Measurements from ENCODE around the gene IFNA1.

The IFNA1 gene

DNA sequence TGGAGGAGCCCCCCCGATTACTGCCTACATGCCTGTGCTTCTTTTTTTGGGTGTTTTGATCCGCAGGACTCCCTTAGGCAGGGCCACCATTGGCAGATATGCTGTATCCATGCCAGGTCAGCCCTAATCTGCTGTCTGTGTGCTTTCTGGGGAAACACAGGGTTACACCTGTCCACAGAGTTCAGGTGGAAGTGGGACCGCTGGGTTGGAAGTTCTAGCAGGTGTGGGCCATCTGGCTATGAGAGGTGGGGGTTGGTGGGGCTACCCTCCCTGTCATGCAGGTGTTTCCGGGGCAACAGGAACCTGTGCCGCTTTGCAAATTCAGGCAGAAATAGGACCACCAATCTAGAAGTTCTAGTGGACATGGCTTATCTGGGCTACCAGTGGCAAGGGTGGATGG is 24.9 kb downstream of the IFNA1 start:
- H3K9me2 ChIP-seq (replicated peaks; ENCODE audit: insufficient read depth, low read length), result no peaks in the 10 kb centered on the region
- no peak overlapping the region for H3K4me3 ChIP-seq (ENCODE audit: low read length)
- no peaks in the 10 kb centered on the region for H3K9me3 ChIP-seq (replicated peaks; ENCODE audit: insufficient read depth, low read length)
- H3K27ac ChIP-seq (ENCODE audit: low read length), result peak overlapping the region; percentile 4; the same call in 1 of the 2 replicates
- no peaks in the 10 kb centered on the region for H4K20me1 ChIP-seq (ENCODE audit: insufficient read depth, low read length)
- DNase-seq, result peak; percentile 25
- no peaks in the 10 kb centered on the region for H3K79me2 ChIP-seq (ENCODE audit: low read length)
- no peaks in the 10 kb centered on the region for H3K27me3 ChIP-seq (replicated peaks; ENCODE audit: insufficient read depth, low read length)
- no peak overlapping the region for H3K9ac ChIP-seq (ENCODE audit: low read length)
- no peaks in the 10 kb centered on the region for H3F3A ChIP-seq (ENCODE audit: insufficient read depth, low read length)
- no peaks in the 10 kb centered on the region for H3K36me3 ChIP-seq (replicated peaks; ENCODE audit: insufficient read depth, low read length)
- H3K4me2 ChIP-seq (ENCODE audit: low read depth, low read length), result peak overlapping the region; percentile 27; the same call in 1 of the 2 replicates
- TF ChIP-seq EZH2 (optimal IDR thresholded peaks at IDR 0.05; ENCODE audit: low read depth, low read length) (no peak), EZH2phosphoT487 (IDR thresholded peaks at IDR 0.05; ENCODE audit: low read length) (no peak)
- TF ChIP-seq, protein P1, sequence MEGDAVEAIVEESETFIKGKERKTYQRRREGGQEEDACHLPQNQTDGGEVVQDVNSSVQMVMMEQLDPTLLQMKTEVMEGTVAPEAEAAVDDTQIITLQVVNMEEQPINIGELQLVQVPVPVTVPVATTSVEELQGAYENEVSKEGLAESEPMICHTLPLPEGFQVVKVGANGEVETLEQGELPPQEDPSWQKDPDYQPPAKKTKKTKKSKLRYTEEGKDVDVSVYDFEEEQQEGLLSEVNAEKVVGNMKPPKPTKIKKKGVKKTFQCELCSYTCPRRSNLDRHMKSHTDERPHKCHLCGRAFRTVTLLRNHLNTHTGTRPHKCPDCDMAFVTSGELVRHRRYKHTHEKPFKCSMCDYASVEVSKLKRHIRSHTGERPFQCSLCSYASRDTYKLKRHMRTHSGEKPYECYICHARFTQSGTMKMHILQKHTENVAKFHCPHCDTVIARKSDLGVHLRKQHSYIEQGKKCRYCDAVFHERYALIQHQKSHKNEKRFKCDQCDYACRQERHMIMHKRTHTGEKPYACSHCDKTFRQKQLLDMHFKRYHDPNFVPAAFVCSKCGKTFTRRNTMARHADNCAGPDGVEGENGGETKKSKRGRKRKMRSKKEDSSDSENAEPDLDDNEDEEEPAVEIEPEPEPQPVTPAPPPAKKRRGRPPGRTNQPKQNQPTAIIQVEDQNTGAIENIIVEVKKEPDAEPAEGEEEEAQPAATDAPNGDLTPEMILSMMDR (IDR thresholded peaks at IDR 0.05; ENCODE audit: low read length), result no peak
- no peak overlapping the region for H2AFZ ChIP-seq (ENCODE audit: low read length)
- no peaks in the 10 kb centered on the region for H3K4me1 ChIP-seq (ENCODE audit: low read length)

DNA sequence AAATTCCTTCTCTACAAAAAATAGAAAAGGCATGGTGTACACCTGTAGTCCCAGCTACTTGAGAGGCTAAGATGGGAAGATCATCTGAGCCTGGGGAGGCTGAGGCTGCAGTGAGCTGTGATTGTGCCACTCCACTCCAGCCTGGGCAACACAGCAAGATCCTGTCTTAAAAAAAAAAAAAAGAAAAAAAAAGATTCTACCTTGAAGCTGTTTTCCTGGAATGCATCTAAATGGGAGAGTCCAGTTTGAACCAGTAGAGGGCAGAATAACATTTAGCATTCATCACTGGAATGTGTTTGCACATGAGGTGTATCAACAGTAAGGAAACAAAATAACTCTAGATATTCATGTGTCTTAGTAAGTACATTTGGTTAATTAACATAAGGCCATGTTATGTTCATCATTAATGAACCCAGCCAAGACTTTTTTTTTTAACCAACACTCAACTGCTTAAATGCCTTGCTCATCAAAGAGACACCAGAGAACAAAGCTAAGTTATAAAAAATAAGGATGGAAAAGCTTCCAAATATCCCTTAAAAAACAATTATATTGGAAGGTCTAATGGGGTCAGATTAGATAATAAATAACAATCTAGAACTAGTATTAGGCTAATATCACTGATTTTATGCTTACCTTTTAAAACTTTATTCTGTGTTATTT is 25.8 kb downstream of the IFNA1 start:
- Histone ChIP-seq H3K9ac (ENCODE audit: low read length) (no peak overlapping the region), H2AFZ (ENCODE audit: low read length) (no peak overlapping the region), H3K36me3 (replicated peaks; ENCODE audit: insufficient read depth, low read length) (no peaks in the 10 kb centered on the region), H3K27me3 (replicated peaks; ENCODE audit: insufficient read depth, low read length) (no peaks in the 10 kb centered on the region), H3K9me2 (replicated peaks; ENCODE audit: insufficient read depth, low read length) (no peaks in the 10 kb centered on the region), H3K27ac (ENCODE audit: low read length) (no peak overlapping the region; the same call in 1 of the 2 replicates), H3F3A (ENCODE audit: insufficient read depth, low read length) (no peaks in the 10 kb centered on the region), H3K79me2 (ENCODE audit: low read length) (no peaks in the 10 kb centered on the region), H3K4me3 (ENCODE audit: low read length) (no peak overlapping the region), H3K9me3 (replicated peaks; ENCODE audit: insufficient read depth, low read length) (no peaks in the 10 kb centered on the region), H4K20me1 (ENCODE audit: insufficient read depth, low read length) (no peaks in the 10 kb centered on the region), H3K4me1 (ENCODE audit: low read length) (no peaks in the 10 kb centered on the region), H3K4me2 (ENCODE audit: low read depth, low read length) (no peak overlapping the region; the same call in 1 of the 2 replicates)
- TF ChIP-seq EZH2phosphoT487 (IDR thresholded peaks at IDR 0.05; ENCODE audit: low read length), result no peak
- TF ChIP-seq, protein P1 (IDR thresholded peaks at IDR 0.05; ENCODE audit: low read length), result peak; percentile 51
- peak; percentile 50 for DNase-seq

DNA sequence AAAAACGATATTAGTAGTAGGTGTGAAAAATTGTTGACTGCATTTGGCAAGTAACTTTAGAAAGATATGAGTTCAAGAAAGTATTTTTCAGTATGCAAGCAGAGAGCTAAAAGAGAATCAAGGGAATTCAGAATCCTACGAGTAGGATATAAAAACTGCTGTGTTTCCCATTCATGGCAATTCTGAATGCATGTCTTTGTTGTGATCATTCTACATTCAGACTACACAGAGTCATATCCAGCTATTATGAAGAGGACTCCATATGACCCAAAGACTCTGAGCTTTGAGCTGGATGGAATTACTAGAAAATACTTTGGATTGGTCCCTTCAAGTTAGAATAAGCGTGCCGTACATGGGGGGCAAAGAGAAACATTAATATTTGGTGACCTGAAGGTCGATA is 29.9 kb downstream of the IFNA1 start:
- H3K9ac ChIP-seq (ENCODE audit: low read length), result no peak overlapping the region
- H2AFZ ChIP-seq (ENCODE audit: low read length), result no peak overlapping the region
- no peaks in the 10 kb centered on the region for H4K20me1 ChIP-seq (ENCODE audit: insufficient read depth, low read length)
- H3K27me3 ChIP-seq (replicated peaks; ENCODE audit: insufficient read depth, low read length), result no peaks in the 10 kb centered on the region
- no peak overlapping the region for H3K27ac ChIP-seq (ENCODE audit: low read length)
- no peaks in the 10 kb centered on the region for H3K36me3 ChIP-seq (replicated peaks; ENCODE audit: insufficient read depth, low read length)
- no peak overlapping the region for H3K4me2 ChIP-seq (ENCODE audit: low read depth, low read length)
- DNase-seq, result no peak
- H3K4me3 ChIP-seq (ENCODE audit: low read length), result no peak overlapping the region
- no peaks in the 10 kb centered on the region for H3K79me2 ChIP-seq (ENCODE audit: low read length)
- no peak for TF ChIP-seq EZH2 (optimal IDR thresholded peaks at IDR 0.05; ENCODE audit: low read depth, low read length)
- no peaks in the 10 kb centered on the region for H3F3A ChIP-seq (ENCODE audit: insufficient read depth, low read length)
- H3K9me2 ChIP-seq (replicated peaks; ENCODE audit: insufficient read depth, low read length), result no peaks in the 10 kb centered on the region
- H3K9me3 ChIP-seq (replicated peaks; ENCODE audit: insufficient read depth, low read length), result no peaks in the 10 kb centered on the region
- no peaks in the 10 kb centered on the region for H3K4me1 ChIP-seq (ENCODE audit: low read length)

DNA sequence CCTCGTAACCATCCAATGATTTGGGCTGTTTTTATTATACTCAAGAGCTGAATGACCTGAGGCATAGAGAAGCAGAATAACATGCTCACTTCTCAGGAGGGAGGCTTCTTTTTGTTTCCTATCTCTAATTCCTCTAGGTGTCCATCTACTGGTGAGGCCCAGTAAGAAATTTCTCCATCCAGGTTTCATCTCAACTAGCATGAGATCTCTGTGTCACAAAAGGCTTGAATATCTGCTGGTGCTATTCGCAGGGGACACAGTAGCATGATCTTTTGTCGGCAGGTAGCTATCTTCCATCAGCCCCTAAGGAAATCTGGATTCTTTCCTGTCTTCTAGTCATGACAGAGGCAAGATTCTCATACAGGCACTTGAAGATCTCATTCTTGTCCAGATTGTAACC is 33.0 kb downstream of the IFNA1 start:
- H4K20me1 ChIP-seq (ENCODE audit: insufficient read depth, low read length), result no peaks in the 10 kb centered on the region
- no peak overlapping the region for H3K9ac ChIP-seq (ENCODE audit: low read length)
- no peaks in the 10 kb centered on the region for H3K4me1 ChIP-seq (ENCODE audit: low read length)
- H2AFZ ChIP-seq (ENCODE audit: low read length), result no peak overlapping the region
- TF ChIP-seq EZH2phosphoT487 (IDR thresholded peaks at IDR 0.05; ENCODE audit: low read length) (no peak), EZH2 (optimal IDR thresholded peaks at IDR 0.05; ENCODE audit: low read depth, low read length) (no peak)
- TF ChIP-seq, protein P1 (IDR thresholded peaks at IDR 0.05; ENCODE audit: low read length), result peak; percentile 12; the same call in 1 of the 2 replicates
- no peak overlapping the region for H3K4me3 ChIP-seq (ENCODE audit: low read length)
- H3K9me3 ChIP-seq (replicated peaks; ENCODE audit: insufficient read depth, low read length), result no peaks in the 10 kb centered on the region
- H3K79me2 ChIP-seq (ENCODE audit: low read length), result no peaks in the 10 kb centered on the region
- no peak for DNase-seq
- no peaks in the 10 kb centered on the region for H3K36me3 ChIP-seq (replicated peaks; ENCODE audit: insufficient read depth, low read length)
- H3F3A ChIP-seq (ENCODE audit: insufficient read depth, low read length), result no peaks in the 10 kb centered on the region
- no peaks in the 10 kb centered on the region for H3K27me3 ChIP-seq (replicated peaks; ENCODE audit: insufficient read depth, low read length)
- no peak overlapping the region for H3K4me2 ChIP-seq (ENCODE audit: low read depth, low read length)
- no peak overlapping the region for H3K27ac ChIP-seq (ENCODE audit: low read length)
- H3K9me2 ChIP-seq (replicated peaks; ENCODE audit: insufficient read depth, low read length), result no peaks in the 10 kb centered on the region
